ENCODE data around the gene ROCK2.

- TF ChIP-seq CTCF (IDR thresholded peaks at IDR 0.05) (no peak), EP300 (IDR thresholded peaks at IDR 0.05) (no peak), CHD2 (IDR thresholded peaks at IDR 0.05; ENCODE audit: low read length, partially characterized antibody) (no peak), FOSL2 (IDR thresholded peaks at IDR 0.05) (no peak), FOSL2 (CRISPR knock-in tag; IDR thresholded peaks at IDR 0.05) (no peak), POLR2A (IDR thresholded peaks at IDR 0.05; ENCODE audit: low read length) (no peak), CEBPB (IDR thresholded peaks at IDR 0.05) (no peak), JUN (IDR thresholded peaks at IDR 0.05) (no peak), ESRRA (IDR thresholded peaks at IDR 0.05; ENCODE audit: borderline replicate concordance, low read length) (no peak), USF2 (IDR thresholded peaks at IDR 0.05) (no peak), REST (IDR thresholded peaks at IDR 0.05) (no peak), RAD21 (conservative IDR thresholded peaks at IDR 0.05 in 1 of 2, IDR thresholded peaks at IDR 0.05 in 1 of 2) (no peak), KDM1A (IDR thresholded peaks at IDR 0.05; ENCODE audit: low read depth) (no peak), HOXA7 (CRISPR knock-in tag; IDR thresholded peaks at IDR 0.05) (no peak), HMGXB4 (CRISPR knock-in tag; IDR thresholded peaks at IDR 0.05; ENCODE audit: borderline replicate concordance) (no peak)
These were observed 29.2 kb downstream of the ROCK2 start for GRCh38 chr2:11315074-11315705.
